ENCODE measurements around the gene ELP5.
"Not testable (repeated sequence)": the region's sequence is repeated elsewhere in the genome, so short reads cannot be mapped to it uniquely, and the experiment has no call there.

The ELP5 gene

GRCh38 chr17:7242717-7243452 lies 9.1 kb upstream of the ELP5 start:
- Histone ChIP-seq H3K9ac (ENCODE audit: insufficient read length) (peak overlapping the region; percentile 96), H3K27ac (peak overlapping the region; percentile 96), H3K9me3 (ENCODE audit: low read depth, low read length) (no peaks in the 10 kb centered on the region), H3K4me3 (peak overlapping the region; percentile 83), H3K36me3 (ENCODE audit: insufficient read depth, low read length) (peaks cover 41% of the 10 kb centered on the region)
- peak; percentile 82 for DNase-seq (ENCODE audit: low read depth, low spot score)
- TF ChIP-seq POLR2AphosphoS5 (IDR thresholded peaks at IDR 0.05; ENCODE audit: borderline replicate concordance, low read depth, low read length), result peak; percentile 80
- no peak for TF ChIP-seq EZH2 (IDR thresholded peaks at IDR 0.05)
- TF ChIP-seq FOXP2 (optimal IDR thresholded peaks at IDR 0.05; ENCODE audit: control extremely low read depth, extremely low read length, insufficient read depth), result no peak

DNA sequence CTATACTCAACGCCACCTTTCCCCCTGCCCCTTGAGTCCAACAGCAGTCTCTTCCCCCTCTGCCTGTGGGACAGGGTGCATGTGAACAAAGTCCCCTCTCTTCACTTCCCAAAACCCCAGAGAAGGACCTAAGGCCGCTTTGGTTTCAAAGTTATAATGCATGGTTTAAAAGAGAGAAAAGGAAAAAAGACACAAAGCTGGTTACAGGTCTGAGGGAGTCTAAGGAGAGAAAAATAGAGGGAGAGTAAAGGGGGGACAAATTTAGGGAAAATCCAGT lies 8.6 kb upstream of the ELP5 start:
- no peaks in the 10 kb centered on the region for H3K9me3 ChIP-seq (ENCODE audit: low read depth, low read length)
- no peak for TF ChIP-seq FOXP2 (optimal IDR thresholded peaks at IDR 0.05; ENCODE audit: control extremely low read depth, extremely low read length, insufficient read depth)
- no peak for TF ChIP-seq EZH2 (IDR thresholded peaks at IDR 0.05)
- TF ChIP-seq POLR2AphosphoS5 (IDR thresholded peaks at IDR 0.05; ENCODE audit: borderline replicate concordance, low read depth, low read length), result no peak
- no peak for DNase-seq (ENCODE audit: low read depth, low spot score)
- peak overlapping the region; percentile 73 for H3K27ac ChIP-seq
- H3K9ac ChIP-seq (ENCODE audit: insufficient read length), result peak overlapping the region; percentile 96
- peaks cover 41% of the 10 kb centered on the region for H3K36me3 ChIP-seq (ENCODE audit: insufficient read depth, low read length)
- H3K4me3 ChIP-seq, result peak overlapping the region; percentile 83

DNA sequence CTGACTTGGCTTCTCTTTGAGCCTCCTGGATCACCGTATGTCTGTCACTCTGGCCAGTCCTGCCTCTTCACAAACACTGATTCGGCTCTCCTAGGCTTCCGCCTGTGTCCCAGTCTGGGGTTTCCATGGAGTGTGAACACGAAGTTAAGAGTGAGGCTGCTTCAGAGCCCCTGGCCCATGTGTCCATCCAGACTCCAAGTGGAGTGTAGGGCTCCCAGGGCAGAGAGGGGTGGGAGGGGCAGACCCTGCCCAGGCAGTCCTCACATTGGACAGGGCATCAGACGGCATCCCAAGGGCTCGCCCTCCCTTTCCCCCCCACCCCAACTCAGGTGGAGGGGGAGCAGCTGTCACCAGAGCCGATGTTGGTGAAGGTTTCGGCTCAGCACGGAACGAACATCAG lies 8.2 kb upstream of the ELP5 start:
- not testable (repeated sequence) for H3K27ac ChIP-seq; H3K9ac ChIP-seq (ENCODE audit: insufficient read length); H3K4me3 ChIP-seq; H3K9me3 ChIP-seq (ENCODE audit: low read depth, low read length); DNase-seq (ENCODE audit: low read depth, low spot score)
- H3K36me3 ChIP-seq (ENCODE audit: insufficient read depth, low read length), result peaks cover 41% of the 10 kb centered on the region

DNA sequence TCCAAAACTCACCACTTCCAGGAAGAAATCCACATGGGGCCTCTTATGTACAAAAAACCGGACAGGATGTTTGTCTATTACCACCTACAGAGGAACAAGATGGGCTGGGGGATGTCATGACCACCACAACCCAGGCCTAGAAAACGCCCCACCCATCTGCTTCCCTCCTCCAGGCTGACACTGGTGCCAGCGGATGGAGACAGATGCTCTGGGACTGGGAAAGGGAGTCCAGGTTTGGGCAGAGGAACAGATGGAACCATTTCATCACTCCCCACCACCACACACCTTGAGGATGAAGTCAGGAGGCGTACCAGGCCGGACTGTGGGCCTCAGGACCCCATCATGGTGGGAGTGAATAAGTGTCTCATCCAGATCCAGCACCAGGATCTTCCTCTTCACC lies 5.2 kb upstream of the ELP5 start:
- TF ChIP-seq FOXP2 (optimal IDR thresholded peaks at IDR 0.05; ENCODE audit: control extremely low read depth, extremely low read length, insufficient read depth), result no peak
- TF ChIP-seq EZH2 (IDR thresholded peaks at IDR 0.05), result no peak
- TF ChIP-seq POLR2AphosphoS5 (IDR thresholded peaks at IDR 0.05; ENCODE audit: borderline replicate concordance, low read depth, low read length), result no peak
- H3K9me3 ChIP-seq (ENCODE audit: low read depth, low read length), result no peaks in the 10 kb centered on the region
- no peak overlapping the region for H3K4me3 ChIP-seq
- H3K27ac ChIP-seq, result no peak overlapping the region
- H3K9ac ChIP-seq (ENCODE audit: insufficient read length), result no peak overlapping the region
- no peak for DNase-seq (ENCODE audit: low read depth, low spot score)
- peaks cover 28% of the 10 kb centered on the region for H3K36me3 ChIP-seq (ENCODE audit: insufficient read depth, low read length)

- no peak for TF ChIP-seq EZH2 (IDR thresholded peaks at IDR 0.05)
- no peak for TF ChIP-seq FOXP2 (optimal IDR thresholded peaks at IDR 0.05; ENCODE audit: control extremely low read depth, extremely low read length, insufficient read depth)
- no peak for TF ChIP-seq POLR2AphosphoS5 (IDR thresholded peaks at IDR 0.05; ENCODE audit: borderline replicate concordance, low read depth, low read length)
- peak overlapping the region; percentile 48 for H3K9ac ChIP-seq (ENCODE audit: insufficient read length)
- H3K4me3 ChIP-seq, result no peak overlapping the region
- H3K27ac ChIP-seq, result no peak overlapping the region
- DNase-seq (ENCODE audit: low read depth, low spot score), result no peak
- peaks cover 27% of the 10 kb centered on the region for H3K36me3 ChIP-seq (ENCODE audit: insufficient read depth, low read length)
- no peaks in the 10 kb centered on the region for H3K9me3 ChIP-seq (ENCODE audit: low read depth, low read length)
Observed at GRCh38 chr17:7248796-7249195, 3.2 kb upstream of the ELP5 start.

DNA sequence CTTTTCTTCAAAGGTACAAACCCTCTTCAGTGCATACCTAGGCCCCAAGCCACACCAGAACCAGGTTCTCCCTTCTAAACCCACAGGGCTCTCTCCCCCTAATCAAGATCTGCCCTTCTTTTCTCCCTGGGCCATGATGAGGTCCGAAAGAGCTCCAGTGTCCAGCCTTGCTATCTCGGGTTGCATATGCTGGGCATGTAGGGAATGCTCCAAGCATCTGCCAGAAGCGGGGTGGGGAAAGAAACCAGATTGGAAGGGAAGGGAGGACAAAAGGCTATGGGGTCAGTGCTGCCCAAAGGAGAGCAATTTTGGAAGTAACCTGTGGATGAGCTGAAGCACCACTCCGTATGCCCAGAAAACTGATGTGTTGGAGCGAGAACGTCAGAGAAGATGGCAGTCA lies 2.8 kb upstream of the ELP5 start:
- TF ChIP-seq FOXP2 (optimal IDR thresholded peaks at IDR 0.05; ENCODE audit: control extremely low read depth, extremely low read length, insufficient read depth) (no peak), EZH2 (IDR thresholded peaks at IDR 0.05) (no peak), POLR2AphosphoS5 (IDR thresholded peaks at IDR 0.05; ENCODE audit: borderline replicate concordance, low read depth, low read length) (no peak)
- DNase-seq (ENCODE audit: low read depth, low spot score), result no peak
- no peak overlapping the region for H3K27ac ChIP-seq
- H3K36me3 ChIP-seq (ENCODE audit: insufficient read depth, low read length), result peaks cover 26% of the 10 kb centered on the region
- H3K9ac ChIP-seq (ENCODE audit: insufficient read length), result peak overlapping the region; percentile 48
- no peak overlapping the region for H3K4me3 ChIP-seq
- H3K9me3 ChIP-seq (ENCODE audit: low read depth, low read length), result no peaks in the 10 kb centered on the region

GRCh38 chr17:7249830-7250229 lies 2.2 kb upstream of the ELP5 start:
- no peak for DNase-seq (ENCODE audit: low read depth, low spot score)
- TF ChIP-seq POLR2AphosphoS5 (IDR thresholded peaks at IDR 0.05; ENCODE audit: borderline replicate concordance, low read depth, low read length) (no peak), FOXP2 (optimal IDR thresholded peaks at IDR 0.05; ENCODE audit: control extremely low read depth, extremely low read length, insufficient read depth) (no peak), EZH2 (IDR thresholded peaks at IDR 0.05) (no peak)
- peak overlapping the region; percentile 91 for H3K4me3 ChIP-seq
- no peaks in the 10 kb centered on the region for H3K9me3 ChIP-seq (ENCODE audit: low read depth, low read length)
- H3K9ac ChIP-seq (ENCODE audit: insufficient read length), result peak overlapping the region; percentile 96
- no peak overlapping the region for H3K27ac ChIP-seq
- H3K36me3 ChIP-seq (ENCODE audit: insufficient read depth, low read length), result peaks cover 26% of the 10 kb centered on the region

GRCh38 chr17:7250695-7251627 lies 1.1 kb upstream of the ELP5 start:
- H3K4me3 ChIP-seq, result peak overlapping the region; percentile 91
- no peak for DNase-seq (ENCODE audit: low read depth, low spot score)
- H3K9me3 ChIP-seq (ENCODE audit: low read depth, low read length), result no peaks in the 10 kb centered on the region
- H3K27ac ChIP-seq, result peak overlapping the region; percentile 93
- peak overlapping the region; percentile 96 for H3K9ac ChIP-seq (ENCODE audit: insufficient read length)
- H3K36me3 ChIP-seq (ENCODE audit: insufficient read depth, low read length), result peaks cover 28% of the 10 kb centered on the region
- TF ChIP-seq EZH2 (IDR thresholded peaks at IDR 0.05) (no peak), FOXP2 (optimal IDR thresholded peaks at IDR 0.05; ENCODE audit: control extremely low read depth, extremely low read length, insufficient read depth) (no peak), POLR2AphosphoS5 (IDR thresholded peaks at IDR 0.05; ENCODE audit: borderline replicate concordance, low read depth, low read length) (no peak)

Data from SK-N-MC (cell line).